Head of caudate nucleus (tissue), 42 donors: Measurements from ENCODE around the gene GAMT.
A peak's percentile ranks its signal among the peaks of the same experiment; 100 is the strongest.

ENCODE experiments used
- DNase-seq, 42 donors: peaks; one replicate each; pipeline versions ENCODE4 v3.0.0 to v3.0.0-alpha.2; 2020 to 2021; ENCODE audit warnings: mixed read lengths in 7 of 42
- intact Hi-C: fragments of 100-400 bp; cut with DNase I; formaldehyde crosslinking; loops from one replicate; pipeline ENCODE4 v1.15.0; 2022

The GAMT gene

GRCh38 chr19:1392939-1393530 is 8.3 kb downstream of the GAMT start:
- no peak for DNase-seq
- intact Hi-C loops, result no loop called here

- DNase-seq, result no peak
- intact Hi-C loops, result no loop called here
Measured at GRCh38 chr19:1392407-1392806, 8.9 kb downstream of the GAMT start.

GRCh38 chr19:1390890-1391423 is 10.4 kb downstream of the GAMT start:
- DNase-seq, result no peak
- intact Hi-C loops, result no loop called here

- intact Hi-C loops, result no loop called here
- peak; percentile 66 to 92 (median 84) for DNase-seq
Measured at GRCh38 chr19:1389033-1389940, 12.1 kb downstream of the GAMT start.

- intact Hi-C loops, result no loop called here
- peak in 2 of 42 donors; percentile 20 to 40 for DNase-seq
Measured at GRCh38 chr19:1388637-1389026, 12.7 kb downstream of the GAMT start.

DNA sequence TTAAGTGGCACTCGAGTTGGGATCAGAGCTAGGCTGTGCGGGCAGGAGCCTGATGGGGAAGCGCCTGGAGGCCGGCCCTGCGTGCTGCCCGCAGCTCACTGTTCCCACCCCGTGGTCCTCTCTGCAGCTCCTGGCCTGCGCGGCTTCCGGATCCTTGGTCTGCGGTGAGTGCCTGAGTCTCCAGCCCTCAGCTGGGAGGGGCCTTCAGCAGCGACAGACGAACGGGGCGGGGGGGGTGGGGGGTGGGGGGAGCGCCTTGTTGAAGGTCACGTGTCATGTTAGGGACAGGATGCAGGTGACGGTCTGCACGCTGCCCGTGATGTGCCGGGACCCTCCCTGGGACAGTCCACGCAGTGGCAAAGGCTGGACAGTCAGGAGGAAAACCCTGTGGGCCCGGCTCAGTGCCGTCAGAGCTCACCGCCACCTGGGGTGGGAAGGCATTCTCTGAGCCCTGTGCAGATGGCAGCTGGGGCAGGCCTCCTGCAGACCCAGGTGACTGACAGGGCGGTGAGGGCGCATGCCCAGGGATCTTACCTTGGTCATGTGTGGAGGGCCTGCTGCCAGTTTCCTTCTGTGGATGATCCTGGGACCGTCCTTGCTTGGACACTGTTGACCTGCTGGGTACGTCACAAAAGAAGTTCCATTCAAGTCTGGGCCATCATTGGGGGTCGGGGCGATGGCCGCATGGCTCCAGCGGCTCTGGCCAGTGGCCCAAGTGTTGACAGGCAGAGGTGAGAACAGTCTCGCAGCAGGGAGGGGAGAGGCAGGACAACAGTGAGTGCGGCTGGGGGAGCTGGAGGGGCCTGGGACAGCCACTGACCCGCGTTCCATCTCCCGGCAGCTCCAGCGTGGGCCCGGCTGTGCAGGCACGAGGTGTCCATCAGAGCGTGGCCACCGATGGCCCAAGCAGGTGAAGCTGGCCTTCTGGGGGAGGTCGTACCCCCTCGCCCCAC is 13.4 kb downstream of the GAMT start:
- intact Hi-C loops, result no loop called here
- peak in 3 of 42 donors; percentile 36 to 56 (median 36) for DNase-seq

- intact Hi-C loops, result no loop called here
- DNase-seq, result peak in 26 of 42 donors; percentile 43 to 84 (median 64)
Measured at GRCh38 chr19:1386945-1387683, 14.2 kb downstream of the GAMT start.

DNA sequence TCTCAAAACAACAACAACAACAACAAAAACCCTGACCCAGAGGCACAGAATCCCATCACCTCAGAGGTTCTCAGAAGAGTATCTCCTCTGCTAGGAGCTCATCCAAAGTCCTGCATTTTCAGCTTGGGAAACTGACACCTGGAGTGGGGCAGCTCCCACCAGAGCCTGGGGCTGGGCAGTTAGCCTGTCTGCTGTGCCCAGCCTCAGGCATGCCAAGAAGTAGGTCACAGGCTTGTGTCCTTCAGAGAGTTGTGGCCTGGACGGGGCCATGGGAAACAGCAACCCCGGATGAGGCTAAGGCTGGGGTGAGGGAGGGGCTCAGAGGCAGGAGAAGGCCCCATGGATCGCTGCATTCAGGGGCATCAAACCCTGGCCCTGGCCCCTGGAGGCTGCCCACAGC is 15.5 kb downstream of the GAMT start:
- DNase-seq, result no peak
- intact Hi-C loops, result no loop called here

GRCh38 chr19:1384478-1385110 is 16.7 kb downstream of the GAMT start:
- peak in 1 of 42 donors; percentile 15 for DNase-seq
- intact Hi-C loops, result no loop called here

- no peak for DNase-seq
- intact Hi-C loops, result no loop called here
Measured at GRCh38 chr19:1384085-1384462, 17.3 kb downstream of the GAMT start.

- intact Hi-C loops, result loop anchor here (2.0 kb wide), 1 partner anchor 29 kb away; a partner anchor contains a TSS
- peak; percentile 82 to 96 (median 92) for DNase-seq
Measured at GRCh38 chr19:1383312-1384084, 17.8 kb downstream of the GAMT start, which contains the start of gene NDUFS7. Gene NDUFS7 (plus strand): TSS chr19:1383907. CDS start chr19:1383927, 20 bp downstream.

GRCh38 chr19:1383017-1383311 is 18.4 kb downstream of the GAMT start:
- DNase-seq, result no peak
- intact Hi-C loops, result loop anchor here (2.0 kb wide), 1 partner anchor 28 kb away; a partner anchor contains a TSS

- DNase-seq, result no peak
- intact Hi-C loops, result loop anchor here (2.0 kb wide), 1 partner anchor 27 kb away; a partner anchor contains a TSS
Measured at GRCh38 chr19:1382250-1382649, 19.1 kb downstream of the GAMT start.

DNA sequence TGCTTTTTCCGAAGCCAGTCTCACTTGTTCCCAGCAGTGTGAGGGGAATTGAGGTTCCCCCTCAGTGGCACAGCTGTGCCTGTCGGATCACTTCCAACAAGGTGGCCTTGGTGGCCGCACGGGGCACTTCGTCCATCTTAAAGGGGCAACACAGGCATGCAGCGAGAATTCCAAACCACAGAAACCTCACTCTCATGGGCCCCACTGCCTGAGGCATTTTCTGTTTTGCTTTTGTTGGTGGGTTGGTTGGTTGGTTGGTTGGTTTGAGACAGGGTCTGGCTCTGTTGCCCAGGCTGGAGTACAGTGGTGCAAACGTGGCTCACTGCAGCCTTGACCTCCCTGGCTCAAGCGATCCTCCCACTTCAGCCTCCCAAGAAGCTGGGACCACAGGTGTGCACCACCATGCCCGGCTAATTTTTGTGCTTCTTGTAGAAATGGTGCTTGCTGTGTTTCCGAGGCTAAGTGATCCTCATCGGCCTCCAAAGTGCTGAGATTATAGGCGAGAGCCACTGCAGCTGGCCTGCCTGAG is 21.3 kb downstream of the GAMT start:
- intact Hi-C loops, result no loop called here
- DNase-seq, result no peak

DNA sequence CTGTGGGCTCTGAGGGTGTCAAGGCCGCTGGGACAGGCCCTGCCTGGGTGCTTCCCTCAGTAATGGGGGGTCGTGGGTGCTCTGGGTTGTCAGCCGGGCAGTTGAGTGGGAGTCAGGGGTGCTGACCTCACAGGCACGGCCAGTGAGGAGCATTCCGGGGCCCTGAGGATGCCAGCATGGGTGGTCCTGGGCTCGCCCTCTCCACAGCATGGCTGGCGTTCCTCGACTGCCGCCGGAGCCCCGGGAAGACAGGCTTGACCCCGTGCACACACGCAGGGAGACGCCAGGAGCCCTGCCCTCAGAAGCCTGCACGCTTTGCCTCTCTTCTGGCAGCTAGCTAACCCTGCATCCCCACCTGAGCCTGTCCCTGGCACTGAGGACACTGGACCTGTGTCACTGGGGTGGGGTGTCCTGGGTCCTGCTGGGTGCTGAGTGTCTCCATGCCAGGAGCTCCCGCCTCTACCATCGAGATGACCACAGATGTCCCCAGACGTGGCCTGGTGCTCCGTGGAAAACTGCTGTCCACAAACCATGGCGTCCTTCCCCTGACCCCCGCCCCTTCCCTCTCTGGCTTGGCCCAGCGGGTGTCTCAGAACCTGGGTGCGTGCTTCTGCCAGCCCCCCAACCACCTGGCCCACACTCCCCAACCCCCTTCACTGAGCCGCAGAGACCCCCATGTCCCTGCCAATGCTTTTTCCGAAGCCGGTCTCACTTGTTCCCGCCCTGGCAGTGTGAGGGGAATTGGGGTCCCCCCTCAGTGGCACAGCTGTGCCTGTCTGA is 22.0 kb downstream of the GAMT start:
- intact Hi-C loops, result no loop called here
- no peak for DNase-seq
